Measurements from ENCODE around the gene MAML2.

MAML2 gene

DNA sequence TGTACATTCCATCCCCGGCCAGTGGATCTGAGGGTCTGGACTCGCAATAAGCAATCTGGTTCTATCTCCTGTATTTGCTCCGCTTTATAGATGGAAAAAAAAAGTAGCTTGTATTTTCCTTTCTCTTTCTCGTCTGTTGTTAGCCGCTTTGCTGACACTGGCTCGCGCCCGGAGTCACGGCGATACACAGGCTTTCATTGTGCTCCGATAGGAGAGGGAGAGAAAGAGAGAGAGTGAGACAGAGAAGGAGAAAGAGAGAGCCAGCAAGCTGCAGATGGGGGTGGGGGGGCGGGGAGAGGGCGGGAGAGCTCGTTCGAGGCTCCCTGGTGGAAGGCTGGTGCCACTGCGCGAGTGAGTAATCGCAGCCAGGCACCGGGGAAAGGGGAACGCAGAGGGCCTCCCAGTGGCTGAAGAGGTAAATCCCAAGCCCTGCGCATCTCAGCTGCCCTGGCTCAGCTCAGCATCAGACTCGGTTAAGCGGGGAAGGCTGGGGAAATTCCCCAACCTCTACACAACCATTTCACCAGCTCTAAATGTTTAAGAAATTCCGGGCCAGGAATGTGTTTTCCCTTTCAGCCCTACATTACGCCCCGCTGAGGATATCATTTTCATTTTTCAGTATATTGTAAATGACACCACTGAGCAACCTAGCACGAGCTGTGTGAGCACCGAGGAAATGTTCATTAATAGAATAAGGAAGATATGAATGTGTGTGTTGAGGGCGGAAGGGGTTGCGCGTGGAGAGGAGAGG lies at the start of gene MAML2:
Gene MAML2 (minus strand): TSS at position 235 of the 751 bp plus-strand sequence. CDS start 1,300 bp downstream, outside the sequence.
- DNase-seq (ENCODE audit: extremely low read depth in 1 of 2, low read depth in 1 of 2), result peak; percentile 76 to 82

DNA sequence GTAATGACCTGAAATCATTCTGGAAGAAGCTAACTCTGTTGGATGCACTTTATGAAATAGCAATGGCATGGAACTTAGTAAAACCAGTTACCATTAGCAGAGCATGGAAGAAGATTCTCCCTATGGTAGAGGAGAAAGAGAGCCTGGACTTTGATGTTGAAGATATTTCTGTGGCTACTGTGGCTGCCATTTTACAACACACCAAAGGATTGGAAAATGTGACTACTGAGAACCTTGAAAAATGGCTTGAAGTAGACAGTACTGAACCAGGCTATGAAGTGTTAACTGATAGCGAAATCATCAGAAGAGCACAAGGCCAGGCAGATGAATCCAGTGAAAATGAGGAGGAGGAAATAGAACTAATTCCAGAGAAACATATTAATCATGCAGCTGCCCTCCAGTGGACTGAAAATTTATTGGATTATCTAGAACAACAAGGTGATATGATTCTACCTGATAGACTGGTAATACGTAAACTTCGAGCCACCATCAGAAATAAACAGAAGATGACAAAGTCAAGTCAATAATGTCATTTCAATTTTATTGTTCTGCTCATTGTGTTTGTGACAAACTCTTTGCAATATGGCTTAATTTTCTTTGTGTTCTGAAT lies 48.8 kb upstream of the MAML2 start:
- no peak for DNase-seq (ENCODE audit: extremely low read depth in 1 of 2, low read depth in 1 of 2)

DNA sequence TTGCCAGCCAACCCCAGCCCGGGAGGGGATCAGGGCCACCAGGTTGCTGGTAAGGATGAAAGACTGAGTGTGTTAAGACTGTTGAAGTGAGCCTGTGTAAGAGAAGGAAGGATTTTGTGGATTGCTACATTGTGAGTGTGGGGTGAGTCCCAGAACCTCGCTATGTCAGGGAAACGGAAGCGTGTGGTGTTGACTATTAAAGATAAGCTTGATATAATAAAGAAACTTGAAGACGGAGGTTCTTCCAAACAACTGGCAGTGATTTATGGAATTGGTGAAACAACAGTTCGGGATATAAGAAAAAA lies 47.4 kb upstream of the MAML2 start:
- DNase-seq (ENCODE audit: extremely low read depth in 1 of 2, low read depth in 1 of 2), result no peak

DNA sequence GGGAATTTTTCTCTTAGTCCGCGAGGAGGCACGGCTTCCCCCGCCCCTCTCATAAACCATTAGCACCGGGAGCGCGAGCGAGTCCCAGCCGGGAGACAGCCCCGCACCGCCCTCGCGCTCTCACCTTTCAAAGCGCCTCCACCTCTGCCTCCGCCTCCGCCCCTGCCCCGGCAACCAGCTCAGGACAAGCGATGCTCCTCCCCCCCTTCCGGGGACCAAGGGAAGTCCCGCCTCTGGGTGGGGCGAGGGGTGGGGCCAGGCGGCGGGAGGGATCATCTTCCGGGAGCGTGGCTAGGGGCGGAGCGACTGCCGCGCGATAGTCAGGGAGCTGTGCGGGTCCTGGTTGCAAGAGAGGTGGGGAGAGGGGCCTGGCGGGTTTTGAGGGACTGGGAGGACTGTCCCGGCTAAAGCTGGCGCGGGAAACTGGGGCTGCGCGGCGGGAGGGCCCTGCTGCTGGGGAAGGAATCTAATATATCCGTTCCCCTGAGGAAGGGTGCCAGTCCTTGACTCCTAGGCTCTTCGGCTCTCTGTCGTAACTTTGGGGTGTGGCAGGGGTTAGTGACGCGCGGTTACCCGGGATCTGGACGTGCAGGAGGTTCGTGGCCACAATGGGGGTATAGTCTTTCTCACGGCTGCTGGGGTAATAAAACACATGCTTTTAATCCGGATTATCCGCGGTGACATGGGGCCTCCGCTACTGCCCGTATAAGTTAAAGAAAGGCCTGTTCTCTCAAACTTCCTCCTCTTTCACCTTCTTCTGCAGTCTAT lies 46.9 kb upstream of the MAML2 start, which contains the start of the genes CCDC82 and JRKL:
Gene CCDC82 (minus strand): TSS at position 193 of the 768 bp plus-strand sequence. CDS start 5,165 bp downstream, outside the sequence.
Gene JRKL (plus strand): TSS at position 294 of the 768 bp plus-strand sequence. CDS start 637 bp downstream, outside the sequence.
- peak; percentile 90 to 98 for DNase-seq (ENCODE audit: extremely low read depth in 1 of 2, low read depth in 1 of 2)

DNA sequence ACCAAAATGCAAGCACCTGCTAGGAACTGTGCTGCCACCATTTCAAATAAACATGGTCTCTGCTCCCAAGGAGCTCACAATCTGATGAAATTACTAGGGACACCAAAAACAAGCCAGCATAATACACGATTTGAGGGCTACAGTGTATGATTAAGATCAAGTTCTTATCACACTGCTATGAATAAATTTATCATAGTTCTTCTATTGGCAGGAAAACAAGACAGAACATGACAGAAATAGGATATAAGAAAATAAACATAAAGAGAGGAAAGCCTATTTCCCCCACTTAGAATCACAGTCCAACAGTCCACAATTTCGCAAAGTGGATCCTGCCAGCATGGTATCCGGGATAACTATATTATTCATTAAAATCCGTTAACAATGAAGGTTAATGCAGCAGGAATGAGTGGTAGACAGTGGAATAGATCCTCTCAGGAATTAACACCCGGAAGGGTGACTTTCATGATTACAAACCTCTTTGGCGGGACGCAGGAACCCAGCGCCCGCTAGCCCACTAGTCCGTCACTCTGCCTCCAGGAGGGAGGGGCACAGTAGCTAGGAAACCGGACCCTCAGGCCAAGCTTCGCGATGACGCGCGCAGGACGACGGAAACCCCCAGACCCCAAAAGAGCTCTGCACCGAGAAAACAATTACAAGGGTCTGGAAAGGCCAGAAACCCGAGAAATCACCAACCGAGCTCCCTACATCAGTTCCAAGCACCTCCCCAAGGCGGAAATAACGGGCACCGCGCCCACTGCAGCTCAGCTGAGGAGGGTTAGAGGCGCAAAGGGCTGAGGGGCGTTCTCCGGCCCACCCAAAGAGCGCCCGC lies 46.1 kb upstream of the MAML2 start:
- DNase-seq (ENCODE audit: extremely low read depth in 1 of 2, low read depth in 1 of 2), result peak in 1 of 2 donors; percentile 9

DNA sequence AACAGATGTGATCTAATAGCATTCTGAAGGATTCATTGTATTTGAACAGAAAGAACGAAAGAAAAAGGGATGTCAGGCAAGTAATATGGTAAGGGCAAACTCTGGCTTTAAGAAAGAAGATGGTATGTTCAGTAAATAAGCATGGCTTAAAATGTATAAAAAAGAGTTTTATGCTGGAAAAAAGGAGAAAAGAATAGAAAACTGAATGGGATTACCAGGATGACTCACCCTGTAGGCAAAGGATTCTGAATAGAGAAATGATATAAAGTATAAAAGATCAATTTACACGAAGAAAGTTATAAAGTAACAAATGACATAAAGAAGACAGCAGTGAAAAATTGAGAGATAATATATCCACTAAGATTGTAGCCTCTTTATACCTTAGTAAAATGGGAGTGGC lies 42.2 kb upstream of the MAML2 start:
- DNase-seq (ENCODE audit: extremely low read depth in 1 of 2, low read depth in 1 of 2), result no peak

DNA sequence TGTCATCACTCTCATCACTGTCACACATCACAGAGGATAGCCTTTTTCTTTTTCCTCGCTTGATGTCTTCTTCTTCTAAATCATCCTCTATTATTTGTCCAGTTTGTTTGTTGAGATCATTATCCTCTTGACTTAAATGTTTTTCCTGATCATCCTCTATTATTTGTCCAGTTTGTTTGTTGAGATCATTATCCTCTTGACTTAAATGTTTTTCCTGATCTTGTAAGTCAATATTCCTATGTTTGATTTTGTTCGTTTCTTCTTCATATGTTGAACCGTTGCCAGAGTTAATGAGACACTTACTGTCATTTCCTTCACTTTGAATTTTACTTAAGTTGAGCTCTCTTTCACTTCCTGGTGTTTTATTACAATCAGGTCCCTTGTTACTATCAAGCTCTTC lies 41.2 kb upstream of the MAML2 start:
- DNase-seq (ENCODE audit: extremely low read depth in 1 of 2, low read depth in 1 of 2), result no peak

DNA sequence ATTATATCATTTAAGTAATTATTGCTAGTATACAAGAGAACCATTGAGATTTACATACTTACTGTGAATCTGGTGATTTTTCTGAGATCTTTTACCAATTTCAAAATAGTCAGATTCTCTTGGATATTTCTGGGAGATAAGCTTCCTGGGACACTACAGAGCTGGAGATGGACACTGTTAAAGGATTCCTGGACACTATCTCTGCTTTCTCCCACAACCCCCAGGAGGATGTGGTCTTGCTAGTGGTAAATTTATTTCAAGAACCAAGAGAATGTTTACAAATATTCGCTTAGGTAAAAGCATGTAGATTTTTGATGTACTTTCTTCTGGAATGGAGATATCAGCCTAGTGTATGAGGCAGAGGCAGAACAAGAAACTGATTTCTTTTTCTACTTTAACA lies 33.8 kb upstream of the MAML2 start:
- no peak for DNase-seq (ENCODE audit: extremely low read depth in 1 of 2, low read depth in 1 of 2)

DNA sequence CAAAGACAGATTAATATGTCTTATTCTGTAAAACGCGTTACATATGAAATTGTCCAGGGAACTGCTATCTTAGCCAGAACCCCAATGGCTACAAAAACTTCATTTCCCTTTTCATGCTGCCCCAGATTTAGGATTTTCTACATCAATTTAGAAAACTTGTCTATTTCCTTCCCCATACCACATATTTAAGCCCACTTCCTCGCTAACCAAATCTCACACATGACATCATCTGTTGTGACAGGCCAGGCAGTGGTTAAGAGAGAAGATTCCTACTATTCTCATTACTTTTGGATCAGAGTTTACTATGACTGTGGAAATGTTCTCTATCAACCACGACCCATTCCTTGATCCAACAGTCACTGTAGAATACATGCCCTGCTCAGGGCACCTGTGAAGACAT lies 30.8 kb upstream of the MAML2 start:
- DNase-seq (ENCODE audit: extremely low read depth in 1 of 2, low read depth in 1 of 2), result no peak

DNA sequence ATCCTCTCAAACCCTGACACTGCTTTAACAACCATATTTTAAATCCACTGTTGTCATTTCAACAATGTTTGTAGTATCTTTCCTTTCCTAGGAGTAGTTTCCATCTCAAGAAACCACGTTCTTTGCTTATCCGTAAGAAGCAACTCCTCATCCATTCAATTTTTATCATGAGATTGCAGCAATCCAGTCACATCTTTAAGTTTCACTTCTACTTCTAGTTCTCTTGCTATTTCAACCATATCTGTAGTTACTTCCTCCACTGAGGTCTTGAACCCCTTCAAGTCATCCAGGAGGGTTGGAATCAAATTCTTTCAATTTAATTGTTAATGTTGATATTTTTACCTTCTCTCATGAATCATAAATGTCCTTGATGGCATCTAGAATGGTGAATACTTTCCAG lies 24.3 kb upstream of the MAML2 start:
- no peak for DNase-seq (ENCODE audit: extremely low read depth in 1 of 2, low read depth in 1 of 2)

DNA sequence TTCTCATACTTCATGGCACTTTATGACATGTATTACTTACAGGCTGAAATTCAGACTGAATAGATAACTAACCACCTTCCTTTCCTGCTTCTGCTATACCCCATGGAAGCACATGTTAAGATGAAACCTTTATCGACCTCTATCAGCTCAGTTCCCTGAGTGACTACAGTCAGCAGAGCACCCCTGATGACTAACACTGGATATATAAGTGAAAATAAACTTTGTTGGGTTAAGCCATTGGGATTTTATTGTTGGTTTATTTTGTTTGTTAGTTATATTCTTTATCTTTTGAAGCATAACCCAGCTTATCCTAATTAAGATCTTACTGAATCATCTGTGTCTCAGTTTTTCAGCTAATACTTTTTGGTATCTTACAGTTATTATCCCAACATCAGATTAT lies 23.0 kb upstream of the MAML2 start:
- no peak for DNase-seq (ENCODE audit: extremely low read depth in 1 of 2, low read depth in 1 of 2)

DNA sequence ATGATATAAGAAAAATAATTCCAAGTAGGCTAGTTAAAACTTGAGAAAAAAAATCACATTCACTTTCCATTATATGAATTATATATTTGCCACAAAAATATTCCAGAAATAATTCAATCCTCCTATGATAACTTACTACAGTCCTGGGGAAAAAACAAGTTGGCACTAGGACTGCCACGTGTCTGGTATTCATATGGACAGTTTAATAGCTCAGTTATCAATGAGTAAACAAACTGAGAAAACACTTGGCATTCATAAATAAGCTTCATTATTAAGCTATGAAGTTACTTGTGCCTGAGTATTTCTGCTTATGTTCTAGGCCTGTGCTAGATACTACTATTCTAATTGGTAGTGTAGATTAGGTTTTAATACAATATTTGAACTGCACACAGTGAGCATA lies 22.5 kb upstream of the MAML2 start:
- no peak for DNase-seq (ENCODE audit: extremely low read depth in 1 of 2, low read depth in 1 of 2)

DNA sequence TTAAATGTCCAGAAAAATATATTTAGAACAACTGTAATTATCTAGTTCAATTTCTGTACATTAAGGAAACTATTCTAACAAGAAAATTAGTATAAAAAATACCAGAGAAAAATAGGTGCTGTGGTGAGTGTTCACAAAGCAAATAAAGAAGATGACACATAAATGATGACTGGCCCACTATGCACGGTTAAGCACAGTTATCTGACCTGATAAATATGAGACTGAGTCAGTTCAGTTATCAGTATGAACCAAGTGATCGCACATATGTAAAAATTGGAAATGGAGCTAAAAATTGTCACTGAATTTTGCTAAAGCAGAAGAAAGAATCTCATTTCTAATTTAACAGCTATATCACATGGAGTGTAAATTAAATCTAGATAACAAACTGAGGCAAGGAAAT lies 18.8 kb upstream of the MAML2 start:
- no peak for DNase-seq (ENCODE audit: extremely low read depth in 1 of 2, low read depth in 1 of 2)

DNA sequence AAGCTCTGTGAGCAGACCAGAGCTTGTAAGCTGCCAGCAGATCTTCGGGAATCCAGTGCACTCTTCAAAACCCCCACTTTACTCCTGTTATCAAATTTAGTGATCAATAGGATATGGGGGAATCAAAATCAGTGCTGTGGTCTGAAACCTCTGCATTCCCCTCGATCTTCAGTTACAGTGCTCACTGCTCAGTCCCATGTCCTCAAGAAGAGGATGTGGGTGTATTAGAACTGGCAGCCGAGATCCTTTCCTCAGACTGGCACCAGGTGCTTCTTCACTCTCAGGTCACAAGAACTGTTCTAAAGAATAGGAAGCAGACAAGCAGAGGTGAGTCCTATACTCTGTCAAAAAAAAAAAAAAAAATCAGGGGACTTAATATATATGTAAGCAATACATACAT lies 15.3 kb upstream of the MAML2 start:
- no peak for DNase-seq (ENCODE audit: extremely low read depth in 1 of 2, low read depth in 1 of 2)

DNA sequence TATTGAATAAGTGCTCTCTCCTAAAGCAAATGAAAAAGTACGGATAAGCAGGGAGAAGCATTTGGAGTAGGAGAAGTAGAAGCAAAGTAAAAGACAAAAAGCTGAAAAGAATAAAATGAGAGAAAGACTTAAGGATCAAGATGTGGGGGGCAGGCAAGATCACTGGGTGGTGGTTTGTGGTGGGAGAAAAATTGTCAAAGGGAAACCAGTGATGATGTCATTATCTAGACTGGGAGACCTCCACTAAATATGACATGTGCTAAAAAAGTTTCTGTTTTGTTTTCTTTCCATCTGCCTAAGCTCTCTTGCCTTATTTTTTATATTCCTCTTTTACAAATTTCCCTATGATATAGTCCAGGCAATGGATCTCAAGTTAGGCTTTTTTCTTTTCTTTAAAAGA lies 14.8 kb upstream of the MAML2 start:
- no peak for DNase-seq (ENCODE audit: extremely low read depth in 1 of 2, low read depth in 1 of 2)

DNA sequence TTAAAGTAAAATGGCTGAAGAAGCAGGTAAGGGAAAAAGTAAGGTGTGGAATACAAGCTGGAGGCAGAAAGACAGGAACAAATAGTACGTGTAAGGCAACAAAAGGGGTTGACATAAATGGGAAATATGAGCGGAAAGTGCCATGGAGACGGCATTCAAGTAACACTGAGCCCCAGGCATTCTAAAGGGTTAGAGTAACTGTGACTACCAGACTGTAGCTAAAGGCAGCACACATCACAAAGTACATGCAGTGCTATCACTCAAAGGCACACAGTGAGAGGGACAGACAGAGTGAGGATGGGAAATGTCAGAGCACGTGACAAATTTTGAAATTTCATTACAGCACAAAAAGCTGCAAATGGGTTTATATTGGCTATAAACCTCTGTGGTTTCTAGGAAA lies 13.9 kb upstream of the MAML2 start:
- no peak for DNase-seq (ENCODE audit: extremely low read depth in 1 of 2, low read depth in 1 of 2)

DNA sequence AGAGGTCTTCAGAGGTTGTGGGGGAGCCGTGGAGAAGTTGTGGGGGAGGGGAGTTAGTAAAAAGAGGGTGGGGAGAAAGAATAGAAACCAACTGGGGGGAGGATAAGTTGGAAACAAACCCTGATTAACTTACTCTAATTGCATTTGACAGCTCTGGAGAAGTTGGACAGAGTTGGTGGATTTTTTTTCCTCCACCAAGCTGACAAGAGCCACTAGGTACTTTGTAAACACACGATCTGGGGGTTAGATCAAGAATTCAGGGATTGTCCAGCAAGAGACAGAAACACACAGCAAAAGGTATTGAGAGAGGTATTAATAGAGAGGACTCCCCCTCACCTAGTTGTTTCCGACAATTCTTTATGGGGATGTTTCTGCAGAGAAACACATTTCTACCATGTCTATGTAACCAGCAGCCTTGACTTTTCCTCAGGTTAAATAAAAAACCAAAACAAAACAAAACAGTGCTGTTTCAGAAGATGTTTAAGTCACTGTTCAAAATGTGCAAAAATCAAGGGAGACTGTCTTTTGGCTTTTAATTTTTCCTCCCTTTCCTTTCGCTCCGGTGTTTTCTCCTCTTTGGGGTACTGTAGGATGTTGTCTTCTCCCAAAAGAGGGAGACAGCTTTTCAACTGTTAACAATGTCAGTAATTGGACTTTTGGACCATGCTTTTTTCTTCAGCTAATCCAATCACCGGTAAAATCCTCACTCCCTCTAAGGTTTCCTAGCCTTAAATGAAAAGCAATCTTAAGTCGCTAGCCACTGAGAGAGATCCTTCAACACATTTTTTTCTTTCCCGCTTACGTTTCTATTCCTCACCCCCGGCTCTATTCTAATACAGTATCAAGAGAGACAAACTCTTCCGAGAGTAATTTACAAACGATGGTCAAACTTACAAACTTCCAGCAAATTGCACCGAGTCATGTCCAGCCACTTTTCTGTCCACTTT lies 708 bp downstream of the MAML2 start:
- no peak for DNase-seq (ENCODE audit: extremely low read depth in 1 of 2, low read depth in 1 of 2)

DNA sequence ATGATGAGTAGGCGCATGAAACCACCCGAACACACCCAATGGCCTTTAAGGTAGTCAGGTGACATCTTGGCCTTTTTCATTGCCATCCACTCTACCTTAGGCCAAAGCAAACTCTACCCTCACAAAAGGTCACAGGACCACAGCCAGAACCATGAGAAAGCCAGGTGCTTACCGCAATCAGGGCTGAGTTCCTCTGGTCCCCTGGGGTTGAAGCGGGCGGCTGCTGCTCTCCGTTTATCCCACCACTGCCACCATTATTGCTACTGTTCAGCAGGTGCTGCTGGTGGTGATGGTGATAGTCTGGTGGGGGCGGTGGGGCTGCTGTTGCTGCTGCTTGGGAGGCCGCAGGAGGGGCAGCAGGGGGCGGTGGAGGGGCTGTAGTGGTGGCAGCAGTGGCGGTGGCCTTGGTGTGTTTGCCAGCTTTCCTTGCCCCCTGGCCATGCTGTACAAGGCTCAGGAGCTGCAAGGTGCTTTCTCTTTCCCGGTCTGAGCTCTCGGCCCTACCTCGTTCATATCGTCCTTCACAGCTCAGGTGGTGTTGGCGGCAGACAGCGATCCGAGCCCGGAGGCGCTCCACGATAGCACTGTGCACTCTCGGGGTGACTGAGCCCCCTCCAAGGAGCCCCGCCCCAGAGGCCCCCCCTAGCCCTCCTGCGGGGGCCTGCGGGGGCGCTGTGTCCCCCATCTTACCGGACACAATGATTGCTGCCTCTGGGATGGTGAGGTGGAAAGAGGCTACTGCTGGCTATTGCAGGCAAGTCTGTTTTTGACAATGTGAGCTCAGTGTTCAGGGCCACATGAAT lies 1.6 kb downstream of the MAML2 start:
- DNase-seq (ENCODE audit: extremely low read depth in 1 of 2, low read depth in 1 of 2), result peak in 1 of 2 donors; percentile 51

DNA sequence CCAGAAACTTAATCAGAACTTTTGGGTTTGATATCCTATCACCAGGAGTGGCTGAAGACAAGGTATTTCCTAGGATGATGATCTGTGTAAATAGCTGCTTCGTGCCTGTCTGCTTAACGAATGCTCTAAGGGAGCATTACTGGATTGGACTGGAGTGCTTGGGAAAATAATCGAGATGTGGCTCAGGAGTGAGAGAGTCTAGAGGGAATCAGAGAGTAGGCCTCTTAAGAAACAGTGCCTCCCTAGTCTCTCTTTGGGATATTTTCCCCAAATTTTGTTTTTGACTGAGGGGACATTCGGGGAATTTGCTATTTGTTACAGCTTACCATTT lies 2.5 kb downstream of the MAML2 start:
- no peak for DNase-seq (ENCODE audit: extremely low read depth in 1 of 2, low read depth in 1 of 2)
